ENCODE results near the gene ABCA12.

GRCh38 chr2:214902286-214902685 lies 236.1 kb downstream of the ABCA12 start:
- TF ChIP-seq, protein P1, sequence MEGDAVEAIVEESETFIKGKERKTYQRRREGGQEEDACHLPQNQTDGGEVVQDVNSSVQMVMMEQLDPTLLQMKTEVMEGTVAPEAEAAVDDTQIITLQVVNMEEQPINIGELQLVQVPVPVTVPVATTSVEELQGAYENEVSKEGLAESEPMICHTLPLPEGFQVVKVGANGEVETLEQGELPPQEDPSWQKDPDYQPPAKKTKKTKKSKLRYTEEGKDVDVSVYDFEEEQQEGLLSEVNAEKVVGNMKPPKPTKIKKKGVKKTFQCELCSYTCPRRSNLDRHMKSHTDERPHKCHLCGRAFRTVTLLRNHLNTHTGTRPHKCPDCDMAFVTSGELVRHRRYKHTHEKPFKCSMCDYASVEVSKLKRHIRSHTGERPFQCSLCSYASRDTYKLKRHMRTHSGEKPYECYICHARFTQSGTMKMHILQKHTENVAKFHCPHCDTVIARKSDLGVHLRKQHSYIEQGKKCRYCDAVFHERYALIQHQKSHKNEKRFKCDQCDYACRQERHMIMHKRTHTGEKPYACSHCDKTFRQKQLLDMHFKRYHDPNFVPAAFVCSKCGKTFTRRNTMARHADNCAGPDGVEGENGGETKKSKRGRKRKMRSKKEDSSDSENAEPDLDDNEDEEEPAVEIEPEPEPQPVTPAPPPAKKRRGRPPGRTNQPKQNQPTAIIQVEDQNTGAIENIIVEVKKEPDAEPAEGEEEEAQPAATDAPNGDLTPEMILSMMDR (conservative IDR thresholded peaks at IDR 0.05; ENCODE audit: low read length): no peak
- TF ChIP-seq EZH2phosphoT487 (IDR thresholded peaks at IDR 0.05; ENCODE audit: borderline replicate concordance): no peak
